T follicular helper cell (primary cell): Measurements from ENCODE around the gene WSCD1.

Source experiments
- DNase-seq: peaks from one replicate; pipeline ENCODE4 v3.0.0-alpha.2; 2020; ENCODE audit warnings: low read depth

WSCD1 gene

GRCh38 chr17:6086603-6087400 lies 16.6 kb downstream of the WSCD1 start:
- DNase-seq, result no peak

- DNase-seq, result no peak
These were observed 18.0 kb downstream of the WSCD1 start for GRCh38 chr17:6088141-6088540.

- DNase-seq, result no peak
These were observed 20.1 kb downstream of the WSCD1 start for GRCh38 chr17:6090253-6090652.

GRCh38 chr17:6092182-6092902 lies 22.2 kb downstream of the WSCD1 start:
- no peak for DNase-seq

GRCh38 chr17:6092903-6093468 lies 22.8 kb downstream of the WSCD1 start:
- DNase-seq, result no peak

- no peak for DNase-seq
These were observed 24.3 kb downstream of the WSCD1 start for GRCh38 chr17:6094453-6094852.

GRCh38 chr17:6094926-6095325 lies 24.7 kb downstream of the WSCD1 start:
- DNase-seq, result no peak

- DNase-seq, result no peak
These were observed 25.3 kb downstream of the WSCD1 start for GRCh38 chr17:6095501-6095900.

GRCh38 chr17:6096201-6097004 lies 26.2 kb downstream of the WSCD1 start:
- no peak for DNase-seq

GRCh38 chr17:6097005-6097279 lies 26.8 kb downstream of the WSCD1 start:
- no peak for DNase-seq

- DNase-seq, result no peak
These were observed 28.1 kb downstream of the WSCD1 start for GRCh38 chr17:6098050-6098822.

GRCh38 chr17:6098823-6099180 lies 28.6 kb downstream of the WSCD1 start:
- no peak for DNase-seq

GRCh38 chr17:6099492-6099891 lies 29.3 kb downstream of the WSCD1 start:
- DNase-seq, result no peak

- no peak for DNase-seq
These were observed 30.0 kb downstream of the WSCD1 start for GRCh38 chr17:6100146-6100545.

- DNase-seq, result no peak
These were observed 30.8 kb downstream of the WSCD1 start for GRCh38 chr17:6100891-6101500.

- DNase-seq, result no peak
These were observed 31.5 kb downstream of the WSCD1 start for GRCh38 chr17:6101706-6102105.

GRCh38 chr17:6102615-6103014 lies 32.4 kb downstream of the WSCD1 start:
- DNase-seq, result no peak

GRCh38 chr17:6104956-6105648 lies 34.9 kb downstream of the WSCD1 start:
- DNase-seq, result no peak

GRCh38 chr17:6105649-6106007 lies 35.4 kb downstream of the WSCD1 start:
- no peak for DNase-seq

GRCh38 chr17:6106212-6106611 lies 36.0 kb downstream of the WSCD1 start:
- DNase-seq, result no peak

GRCh38 chr17:6107791-6108190 lies 37.6 kb downstream of the WSCD1 start:
- DNase-seq, result no peak
